Fibroblast of skin of scalp (primary cell): ENCODE measurements around the gene CAPN5. TPM values are rescaled to one million over a fixed set of nuclear protein-coding genes. Genes with fewer than 3 reads are reported as not detected.
A peak's percentile ranks its signal among the peaks of the same experiment; 100 is the strongest.
"Not testable (repeated sequence)": the region's sequence is repeated elsewhere in the genome, so short reads cannot be mapped to it uniquely, and the experiment has no call there.

ENCODE experiments used
- DNase-seq: peaks from one replicate; pipeline ENCODE4 v3.0.0-alpha.2; 2013
- polyA plus RNA-seq, 2 experiments: library from polyadenylated mRNA; unstranded; fragments of 120-200 nt; gene quantifications; one replicate each; pipeline ENCODE4 v1.2.1, GENCODE V29; 2013; ENCODE audit not compliant: insufficient read length in 2 of 2

Gene CAPN5
- polyA plus RNA-seq (2013, experiment 1 of 2; ENCODE audit: insufficient read length): 19.6 TPM
- polyA plus RNA-seq (2013, experiment 2 of 2; ENCODE audit: insufficient read length): 17.1 TPM

- peak; percentile 94 for DNase-seq
Measured at GRCh38 chr11:77066229-77067042, at the start of gene CAPN5. TSS of gene CAPN5 (plus strand) at chr11:77066971. CDS start at chr11:77084887, 17,916 bp downstream.

GRCh38 chr11:77018396-77018924 lies 48.3 kb upstream of the CAPN5 start:
- DNase-seq: not testable (repeated sequence)

GRCh38 chr11:77019976-77020595 lies 46.7 kb upstream of the CAPN5 start:
- peak; percentile 6 for DNase-seq

- DNase-seq: no peak
Measured at GRCh38 chr11:77020734-77021133, 46.0 kb upstream of the CAPN5 start.

- no peak for DNase-seq
Measured at GRCh38 chr11:77024745-77025144, 42.0 kb upstream of the CAPN5 start.

- DNase-seq: no peak
Measured at GRCh38 chr11:77026221-77026620, 40.5 kb upstream of the CAPN5 start.

- DNase-seq: no peak
Measured at GRCh38 chr11:77026743-77027142, 40.0 kb upstream of the CAPN5 start.

- no peak for DNase-seq
Measured at GRCh38 chr11:77027275-77027674, 39.5 kb upstream of the CAPN5 start.

GRCh38 chr11:77029829-77030228 lies 36.9 kb upstream of the CAPN5 start:
- DNase-seq: no peak

- DNase-seq: no peak
Measured at GRCh38 chr11:77030834-77031414, 35.8 kb upstream of the CAPN5 start.

GRCh38 chr11:77031599-77031998 lies 35.2 kb upstream of the CAPN5 start:
- no peak for DNase-seq

GRCh38 chr11:77035039-77035438 lies 31.7 kb upstream of the CAPN5 start:
- no peak for DNase-seq

GRCh38 chr11:77035580-77035979 lies 31.2 kb upstream of the CAPN5 start:
- DNase-seq: no peak

- DNase-seq: no peak
Measured at GRCh38 chr11:77036398-77036797, 30.4 kb upstream of the CAPN5 start.

- DNase-seq: no peak
Measured at GRCh38 chr11:77037057-77037456, 29.7 kb upstream of the CAPN5 start.

GRCh38 chr11:77038029-77038824 lies 28.5 kb upstream of the CAPN5 start:
- DNase-seq: no peak

GRCh38 chr11:77038825-77039326 lies 27.9 kb upstream of the CAPN5 start:
- DNase-seq: no peak

GRCh38 chr11:77039491-77040400 lies 27.0 kb upstream of the CAPN5 start:
- DNase-seq: peak; percentile 28

GRCh38 chr11:77040401-77040777 lies 26.4 kb upstream of the CAPN5 start:
- DNase-seq: no peak

- DNase-seq: no peak
Measured at GRCh38 chr11:77040889-77041288, 25.9 kb upstream of the CAPN5 start.

- no peak for DNase-seq
Measured at GRCh38 chr11:77042111-77042726, 24.6 kb upstream of the CAPN5 start.
